NCI-H187 treated with DMSO at 0.1 percent for 48 hours (cell line): ENCODE measurements around the gene EID3.

Experiments used
- DNase-seq: peaks from one replicate; lab custom pipeline; 2025; lab: John Stamatoyannopoulos, UW

Gene EID3

GRCh38 chr12:104340177-104340576, 36.6 kb downstream of the EID3 start:
- DNase-seq: no peak

GRCh38 chr12:104340925-104341611, 37.5 kb downstream of the EID3 start:
- no peak for DNase-seq

GRCh38 chr12:104342147-104342546, 38.6 kb downstream of the EID3 start:
- DNase-seq: no peak

- no peak for DNase-seq
Measured at GRCh38 chr12:104342635-104343249, 39.2 kb downstream of the EID3 start.

GRCh38 chr12:104344682-104345081, 41.1 kb downstream of the EID3 start:
- no peak for DNase-seq

GRCh38 chr12:104345234-104346066, 41.9 kb downstream of the EID3 start:
- no peak for DNase-seq

DNA sequence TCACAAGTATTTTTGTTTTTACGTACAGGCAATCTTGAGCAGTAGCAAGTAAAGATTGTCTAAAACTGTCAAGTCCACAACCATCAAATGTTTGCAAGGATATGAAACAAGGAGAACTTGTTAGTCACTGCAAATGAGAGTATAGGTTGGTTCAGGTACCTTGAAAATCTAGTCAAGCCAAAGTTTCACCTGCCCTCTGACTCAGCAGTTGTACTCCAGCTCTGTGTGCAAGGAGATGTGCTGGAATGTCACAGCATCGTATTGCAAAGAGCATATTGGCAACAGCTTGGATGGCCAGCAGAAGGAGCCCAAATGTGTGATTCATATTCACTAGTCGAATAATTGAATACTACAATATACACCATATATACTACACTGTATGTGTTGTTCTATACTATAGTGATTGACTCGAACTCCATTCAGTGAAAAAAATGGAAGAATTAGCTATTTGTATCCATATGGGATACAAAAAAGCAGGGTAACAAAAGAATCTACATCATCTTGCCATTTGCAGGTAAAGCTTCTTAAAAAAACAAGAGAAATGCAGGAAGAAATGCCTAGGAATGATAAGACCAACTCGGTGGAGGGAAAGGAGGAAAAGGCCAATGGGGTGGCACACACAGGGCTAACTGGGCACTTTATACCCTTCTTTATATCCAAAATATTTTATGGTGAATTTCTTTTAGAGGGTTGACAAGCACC, 44.0 kb downstream of the EID3 start:
- no peak for DNase-seq

GRCh38 chr12:104348283-104348993, 44.9 kb downstream of the EID3 start:
- no peak for DNase-seq

- no peak for DNase-seq
Measured at GRCh38 chr12:104348994-104349494, 45.5 kb downstream of the EID3 start.

DNA sequence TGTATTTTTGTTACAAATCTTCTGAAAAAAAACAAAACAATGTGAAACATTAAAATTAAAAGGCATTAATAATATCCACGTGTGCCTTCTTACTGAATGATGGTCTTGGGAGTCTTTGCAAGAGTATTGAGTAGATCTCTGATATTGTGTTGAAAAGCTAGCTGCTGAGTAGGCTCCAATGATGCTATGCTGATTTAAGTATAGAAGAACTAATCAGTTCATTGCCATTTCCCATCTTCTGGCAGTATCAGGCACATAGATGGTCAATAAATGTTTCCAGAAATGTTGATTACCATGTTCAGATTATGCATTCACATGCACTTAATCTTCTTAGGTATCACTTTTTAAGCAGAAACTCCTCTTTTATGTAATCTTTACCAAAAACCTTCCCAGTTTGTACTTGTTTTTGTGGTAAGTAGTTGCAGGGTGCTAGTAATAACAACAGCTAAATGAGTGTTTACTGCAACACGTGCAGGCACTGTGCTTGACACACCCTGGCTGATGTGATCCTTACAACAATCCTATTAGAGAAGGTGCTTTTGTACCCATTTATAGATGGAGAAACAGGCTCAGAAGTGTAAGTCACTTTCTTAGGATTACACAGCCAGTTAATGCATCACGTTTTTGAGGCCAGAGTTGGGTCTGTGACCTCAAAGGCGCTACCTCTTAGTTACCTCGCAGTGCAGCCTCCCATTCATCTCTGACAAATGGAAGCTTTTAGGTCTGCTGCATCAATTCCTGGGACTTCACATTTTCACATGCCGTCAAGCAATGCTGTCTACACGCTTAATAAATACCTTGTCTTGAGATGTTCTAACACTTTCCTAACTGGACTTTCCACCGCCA, 46.9 kb downstream of the EID3 start:
- DNase-seq: no peak

DNA sequence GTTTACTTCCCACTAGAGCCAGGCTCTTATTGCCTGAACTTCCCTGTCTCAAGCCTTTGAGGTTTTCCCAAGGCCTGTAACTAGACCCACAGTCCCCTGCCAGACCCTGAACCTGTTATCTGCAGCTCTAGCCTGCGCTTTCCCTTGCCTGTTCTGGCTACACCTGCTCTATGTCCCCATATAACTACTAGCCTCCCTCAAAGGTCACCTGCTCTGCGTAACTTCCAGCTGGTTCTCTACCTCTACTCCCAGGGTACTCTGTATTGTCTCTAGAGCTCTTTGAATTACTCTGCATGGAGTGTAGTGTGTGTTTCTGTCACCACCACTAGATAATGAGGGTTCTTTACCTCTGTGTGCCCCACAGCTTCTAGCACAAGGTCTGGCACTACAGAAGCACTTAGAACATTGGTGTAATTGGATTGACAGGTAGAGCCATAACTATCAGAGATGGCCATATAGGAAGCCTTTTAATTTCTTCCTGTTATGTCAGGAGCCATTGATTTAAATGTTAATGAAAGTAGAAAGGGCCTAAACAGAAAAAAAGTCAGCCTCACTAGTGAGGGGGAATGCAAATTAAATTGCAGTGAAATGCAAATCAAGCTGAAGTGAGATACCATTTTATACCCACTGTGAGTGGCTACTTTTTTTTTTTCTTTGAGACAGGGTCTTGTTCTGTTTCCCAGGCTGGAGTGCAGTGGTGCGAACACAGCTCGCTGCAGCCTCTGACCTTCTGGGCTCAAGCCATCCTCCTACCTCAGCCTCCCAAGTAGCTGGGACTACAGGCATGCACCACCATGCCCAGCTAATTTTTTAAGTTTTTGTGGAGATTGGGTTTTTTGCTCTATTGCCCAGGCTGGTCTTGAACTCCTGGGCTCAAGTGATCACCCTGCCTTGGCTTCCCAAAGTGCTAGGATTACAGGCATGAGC, 47.8 kb downstream of the EID3 start:
- no peak for DNase-seq

DNA sequence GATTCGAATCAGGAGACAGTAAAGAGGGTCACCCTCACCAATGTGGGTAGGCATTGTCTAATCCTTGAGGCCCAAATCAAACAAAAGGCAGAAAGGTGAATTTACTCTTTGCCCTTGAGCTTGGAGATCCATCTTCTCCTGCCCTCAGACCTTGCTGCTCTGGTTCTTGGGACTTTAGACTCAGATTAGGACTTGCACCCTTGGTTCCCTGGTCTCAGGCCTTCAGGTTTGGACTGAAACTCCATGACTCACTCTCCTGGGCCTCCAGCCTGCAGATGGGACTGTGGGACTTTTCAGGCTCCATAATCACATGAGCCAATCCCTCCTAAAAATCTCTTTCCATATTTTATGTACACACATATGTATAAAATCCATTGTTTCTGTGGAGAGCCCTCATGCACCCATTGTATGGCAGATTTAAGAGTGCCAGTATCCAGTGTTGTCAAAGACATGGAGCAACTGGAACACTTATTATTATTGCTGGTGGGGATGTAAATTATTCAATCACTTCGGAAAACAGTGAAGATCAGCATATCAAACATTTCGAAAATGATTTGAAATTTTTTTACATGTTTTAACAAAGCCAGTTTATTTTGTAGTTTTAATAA, 48.7 kb downstream of the EID3 start:
- DNase-seq: no peak

DNA sequence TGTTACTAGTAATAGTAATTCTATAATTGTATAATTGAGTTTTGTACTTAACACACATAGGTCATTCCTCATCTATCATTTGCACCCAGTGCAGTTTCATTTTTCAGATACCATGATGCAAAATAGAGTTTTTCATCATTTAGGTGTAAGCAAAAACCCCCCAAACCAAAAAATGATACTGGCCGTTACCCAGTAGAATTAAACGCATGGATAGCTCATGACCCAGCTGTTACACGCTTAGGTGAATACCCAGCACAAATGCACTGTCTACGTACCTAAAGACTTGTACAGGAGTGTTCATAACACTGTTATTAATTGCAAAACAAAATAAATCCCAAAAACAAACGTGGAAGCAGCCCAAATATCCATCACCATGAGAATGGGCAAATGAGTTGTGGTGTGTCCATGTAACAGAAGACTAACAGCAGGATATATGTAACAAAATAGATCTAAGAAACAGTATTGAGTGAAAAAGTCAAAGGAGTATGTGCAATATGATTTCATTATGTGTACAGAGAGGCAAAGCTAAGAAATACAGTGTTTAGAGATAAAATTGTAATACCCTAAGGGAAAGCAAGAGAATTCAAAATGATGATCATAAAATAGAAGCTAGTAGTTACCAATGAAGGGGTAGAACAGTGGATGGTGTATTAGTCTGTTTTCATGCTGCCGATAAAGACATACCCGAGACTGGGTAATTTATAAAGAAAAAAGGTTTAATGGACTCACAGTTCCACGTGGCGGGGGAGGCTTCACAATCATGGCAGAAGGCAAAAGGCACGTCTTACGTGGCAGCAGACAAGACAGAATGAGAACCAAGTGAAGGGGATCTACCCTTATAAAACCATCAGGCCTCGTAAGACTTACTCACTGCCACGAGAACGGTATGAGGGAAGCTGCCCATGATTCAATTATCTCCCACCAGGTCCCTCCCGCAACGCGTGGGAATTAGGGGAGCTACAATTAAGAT, 49.8 kb downstream of the EID3 start:
- DNase-seq: no peak

DNA sequence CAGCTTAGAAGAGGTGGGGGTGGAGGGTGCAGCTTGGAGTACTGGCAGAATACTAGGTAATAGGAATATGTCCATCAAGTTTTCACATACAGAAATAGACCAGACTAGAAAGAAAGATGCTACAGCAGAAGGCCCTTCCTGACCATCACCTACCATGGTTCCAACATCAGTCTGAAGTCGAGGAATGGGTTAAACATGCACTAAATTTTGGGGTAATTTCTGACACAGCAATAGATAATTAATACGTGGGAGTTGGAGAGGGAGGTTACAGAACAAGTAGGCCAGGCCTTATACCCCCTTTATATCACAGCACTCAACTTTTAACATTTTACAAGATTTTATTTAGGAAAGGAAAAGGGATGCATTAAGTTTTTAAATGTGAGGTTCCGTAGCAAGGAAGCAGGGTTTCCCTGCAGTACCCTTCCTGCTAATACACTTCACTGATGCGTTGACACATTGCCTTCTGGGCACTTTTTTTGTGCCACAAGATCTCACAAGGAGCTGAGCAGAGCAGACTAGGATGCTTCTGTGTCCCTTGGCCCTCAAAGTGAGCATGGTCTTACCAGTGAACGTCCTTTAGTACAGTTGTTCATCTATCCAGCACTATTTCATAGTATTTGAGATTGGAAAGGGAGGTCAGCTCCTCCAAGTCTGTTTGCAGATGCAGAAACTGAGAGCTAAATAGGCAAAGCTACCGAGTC, 50.8 kb downstream of the EID3 start:
- DNase-seq: no peak
